SK-N-SH (cell line): Measurements from ENCODE around the gene MXRA8. TPM values are rescaled to one million over a fixed set of nuclear protein-coding genes. Genes with fewer than 3 reads are reported as not detected.

Experiments used
- CTCF ChIA-PET: fragments of 300-600, 350-600 bp; formaldehyde crosslinking; extraction: SDS; loops from one replicate; lab custom pipeline; 2021; lab: Yijun Ruan, JAX
- POLR2A ChIA-PET: fragments of 350-600 bp; sonication (Branson Sonifier 250); formaldehyde crosslinking; extraction: SDS; loops from one replicate; lab custom pipeline; 2020; ENCODE audit warnings: antibody characterized with exemption, inconsistent platforms; lab: Yijun Ruan, JAX
- DNase-seq: peaks from one replicate; pipeline ENCODE4 v3.0.0; 2012
- H2AFZ ChIP-seq: fragments of 200-600 bp; sonication (generic); 2 replicates; pipeline ENCODE4 v1.8.1; 2016; ENCODE audit warnings: antibody characterized with exemption, mild to moderate bottlenecking, low read depth
- H3F3A ChIP-seq: fragments of 200-600 bp; sonication (generic); replicated peaks from 2 replicates; pipeline ENCODE3; 2016; ENCODE audit warnings: antibody characterized with exemption, mild to moderate bottlenecking; ENCODE audit not compliant: insufficient read depth
- H3K27ac ChIP-seq, 2 experiments: fragments of 200-500 bp in 1 of 2; fragments of 200-600 bp in 1 of 2; sonication (Bioruptor generic) in 1 of 2; sonication (generic), shearing (Covaris generic) in 1 of 2; 2 replicates each; pipeline versions ENCODE4 v1.5.1 to v1.6.1; 2014 to 2016; ENCODE audit warnings: low read depth in 2 of 2, inconsistent platforms in 1 of 2, low read length in 1 of 2, mild to moderate bottlenecking in 1 of 2, mixed read lengths in 1 of 2
- H3K27me3 ChIP-seq: fragments of 200-600 bp; sonication (generic), shearing (Covaris generic); 2 replicates; pipeline ENCODE4 v1.6.1; 2016; ENCODE audit warnings: mixed run types; ENCODE audit not compliant: insufficient read depth
- H3K36me3 ChIP-seq, 2 experiments: fragments of 200-500 bp in 1 of 2; fragments of 200-600 bp in 1 of 2; sonication (Bioruptor generic) in 1 of 2; sonication (generic) in 1 of 2; replicated peaks in 1 of 2; 2 replicates each; pipeline versions ENCODE3 to v1.5.1; 2014 to 2016; ENCODE audit warnings: low read length in 1 of 2, mild to moderate bottlenecking in 1 of 2; ENCODE audit not compliant: insufficient read depth in 2 of 2, control insufficient read depth in 1 of 2
- H3K4me1 ChIP-seq, 2 experiments: fragments of 200-500 bp in 1 of 2; fragments of 200-600 bp in 1 of 2; sonication (Bioruptor generic) in 1 of 2; sonication (generic), shearing (Covaris generic) in 1 of 2; 2 replicates each; pipeline versions ENCODE4 v1.5.1 to v1.6.1; 2014 to 2016; ENCODE audit warnings: low read depth in 1 of 2, low read length in 1 of 2, mixed run types in 1 of 2; ENCODE audit not compliant: insufficient read depth in 2 of 2, control insufficient read depth in 1 of 2
- H3K4me2 ChIP-seq: fragments of 200-600 bp; sonication (generic), shearing (Covaris generic); 2 replicates; pipeline ENCODE4 v1.6.1; 2017; ENCODE audit warnings: mixed run types
- H3K4me3 ChIP-seq, 2 experiments: fragments of 200-500 bp in 1 of 2; fragments of 200-600 bp in 1 of 2; sonication (Bioruptor generic) in 1 of 2; sonication (generic), shearing (Covaris generic) in 1 of 2; 2 replicates each; pipeline versions ENCODE4 v1.5.1 to v1.8.1; 2014 to 2016; ENCODE audit warnings: low read depth in 2 of 2, inconsistent platforms in 1 of 2, low read length in 1 of 2, mild to moderate bottlenecking in 1 of 2, mixed read lengths in 1 of 2, moderate library complexity in 1 of 2
- H3K79me2 ChIP-seq: fragments of 200-600 bp; sonication (generic); 2 replicates; pipeline ENCODE4 v1.8.1; 2017; ENCODE audit warnings: mild to moderate bottlenecking; ENCODE audit not compliant: insufficient read depth
- H3K9ac ChIP-seq: fragments of 200-600 bp; sonication (generic); 2 replicates; pipeline ENCODE4 v1.6.1; 2017; ENCODE audit warnings: mixed run types
- H3K9me2 ChIP-seq: fragments of 200-600 bp; sonication (generic); 2 replicates; pipeline ENCODE4 v1.6.1; 2017; ENCODE audit warnings: mixed run types
- H3K9me3 ChIP-seq: fragments of 200-600 bp; sonication (generic); 2 replicates; pipeline ENCODE4 v1.6.1; 2017; ENCODE audit warnings: mixed run types, mild to moderate bottlenecking, moderate library complexity
- H4K20me1 ChIP-seq: fragments of 200-600 bp; sonication (generic); 2 replicates; pipeline ENCODE4 v1.6.1; 2017; ENCODE audit warnings: mild to moderate bottlenecking, mixed run types; ENCODE audit not compliant: insufficient read depth
- CTCF ChIP-seq: fragments of 200-600 bp; sonication (generic); IDR thresholded peaks from 2 replicates; pipeline ENCODE4 v1.6.1; 2017; ENCODE audit warnings: antibody characterized with exemption, mild to moderate bottlenecking, moderate library complexity
- GABPA ChIP-seq: IDR thresholded peaks from 2 replicates; pipeline ENCODE4 v1.4.0; 2012; ENCODE audit warnings: low read depth, mild to moderate bottlenecking
- RFX5 ChIP-seq: IDR thresholded peaks from 2 replicates; pipeline ENCODE4 v1.6.1; 2012; ENCODE audit warnings: mild to moderate bottlenecking, improper control_type of control experiment, low read length
- RXRA ChIP-seq: IDR thresholded peaks from 2 replicates; pipeline ENCODE4 v1.4.0; 2012; ENCODE audit warnings: low read depth, mild to moderate bottlenecking, borderline replicate concordance
- SMC3 ChIP-seq: IDR thresholded peaks from 2 replicates; pipeline ENCODE4 v1.6.1; 2012; ENCODE audit warnings: low read depth, low read length, improper control_type of control experiment
- TAF1 ChIP-seq: IDR thresholded peaks from 2 replicates; pipeline ENCODE4 v1.6.1; 2012; ENCODE audit warnings: low read depth, mild to moderate bottlenecking, low read length, moderate library complexity, borderline replicate concordance
- TCF12 ChIP-seq: IDR thresholded peaks from 2 replicates; pipeline ENCODE4 v1.4.0; 2012
- TEAD4 ChIP-seq: IDR thresholded peaks from 2 replicates; pipeline ENCODE4 v1.4.0; 2012; ENCODE audit warnings: mild to moderate bottlenecking, borderline replicate concordance; ENCODE audit not compliant: insufficient read depth
- USF1 ChIP-seq: IDR thresholded peaks from 2 replicates; pipeline ENCODE4 v1.4.0; 2012; ENCODE audit warnings: low read depth, borderline replicate concordance
- USF2 ChIP-seq: fragments of 150-350 bp; IDR thresholded peaks from 2 replicates; pipeline ENCODE4 v1.6.1; 2017; ENCODE audit warnings: antibody characterized with exemption, low read length, low read depth, borderline replicate concordance
- ZBTB33 ChIP-seq: IDR thresholded peaks from 2 replicates; pipeline ENCODE4 v1.4.0; 2012; ENCODE audit warnings: low read depth, borderline replicate concordance
- WGBS: methylation state at CpG from one replicate; pipeline ENCODE4 v1.1.6; 2017; ENCODE audit warnings: low lambda C conversion rate; 5-methylcytosine and 5-hydroxymethylcytosine counted together
- polyA plus RNA-seq, 3 experiments: library from polyadenylated mRNA; depleted of rRNA; stranded (reverse); fragments of >200 nt; gene quantifications; 2 replicates each; pipeline ENCODE4 v1.2.3, GENCODE V29; 2012

The MXRA8 gene
- polyA plus RNA-seq, 1 of the 3 experiments (the other 2 are of a cell fraction) = 2.5 TPM

GRCh38 chr1:1365875-1366698, 7.7 kb upstream of the MXRA8 start:
- ChIA-PET CTCF (interaction anchor here (1.6 kb wide), 1 partner anchor 33 kb away, joined by 3 read pairs; the partner anchor contains the start of gene CCNL2), POLR2A (no interaction called here)

More at GRCh38 chr1:1365875-1366698, 7.7 kb upstream of the MXRA8 start:
- 63% methylated on average over 10 of the region's 10 CpGs for WGBS
- no peak for TF ChIP-seq GABPA
- no peak for TF ChIP-seq TAF1
- no peak for TF ChIP-seq TEAD4
- no peak for TF ChIP-seq RFX5
- TF ChIP-seq SMC3 = no peak
- TF ChIP-seq RXRA = no peak
- TF ChIP-seq USF2 = no peak
- TF ChIP-seq ZBTB33 = no peak
- TF ChIP-seq USF1 = no peak
- TF ChIP-seq CTCF = no peak
- TF ChIP-seq TCF12 = no peak
- Histone ChIP-seq H3F3A (peaks cover 9% of the 10 kb centered on the region), H4K20me1 (no peaks in the 10 kb centered on the region), H3K4me3 (no peak overlapping the region), H3K9me2 (no peaks in the 10 kb centered on the region), H3K4me2 (no peak overlapping the region), H3K27ac (no peak overlapping the region), H2AFZ (no peak overlapping the region), H3K9me3 (no peaks in the 10 kb centered on the region), H3K9ac (no peak overlapping the region), H3K4me1 (peaks cover 2 to 3% of the 10 kb centered on the region in 2 experiments; a peak in 3 of 4 replicates), H3K36me3 (no peaks in the 10 kb centered on the region), H3K79me2 (no peaks in the 10 kb centered on the region), H3K27me3 (no peaks in the 10 kb centered on the region)
- DNase-seq = no peak
